T follicular helper cell (primary cell): ENCODE measurements around the gene DDIT4L.
"Not testable (repeated sequence)": the region's sequence is repeated elsewhere in the genome, so short reads cannot be mapped to it uniquely, and the experiment has no call there.

Experiments
- DNase-seq: peaks from one replicate; pipeline ENCODE4 v3.0.0-alpha.2; 2020; ENCODE audit warnings: low read depth

Gene DDIT4L

DNA sequence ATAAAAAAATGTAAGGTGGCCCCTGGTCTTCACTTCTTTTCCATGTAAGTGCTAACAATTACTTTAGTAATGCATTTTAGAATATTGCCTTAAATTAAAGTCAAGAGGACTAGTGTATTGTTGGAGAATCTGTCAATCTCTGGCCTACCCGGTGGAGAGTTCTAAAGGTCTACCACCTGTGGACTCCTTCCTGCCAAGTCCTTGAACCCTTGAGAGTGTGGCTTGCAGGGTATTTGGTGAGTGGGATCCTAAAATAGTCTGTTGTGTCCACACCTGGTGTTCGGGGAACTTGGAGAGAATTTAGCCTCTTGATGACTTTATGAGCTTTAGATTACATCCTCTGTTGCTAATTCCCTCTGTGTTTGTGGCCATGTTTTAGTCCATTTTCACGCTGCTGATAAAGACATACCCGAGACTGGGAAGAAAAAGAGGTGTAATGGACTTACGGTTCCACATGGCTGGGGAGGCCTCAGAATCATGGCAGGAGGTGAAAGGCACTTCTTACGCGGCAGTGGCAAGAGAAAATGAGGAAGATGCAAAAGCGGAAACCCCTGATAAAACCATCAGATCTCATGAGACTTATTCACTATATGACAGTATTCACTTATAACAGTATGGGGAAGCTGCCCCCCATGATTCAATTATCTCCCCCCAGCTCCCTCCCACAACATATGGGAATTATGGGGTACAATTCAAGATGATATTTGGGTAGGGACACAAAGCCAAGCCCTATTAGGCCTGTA lies 23.8 kb downstream of the DDIT4L start:
- no peak for DNase-seq

DNA sequence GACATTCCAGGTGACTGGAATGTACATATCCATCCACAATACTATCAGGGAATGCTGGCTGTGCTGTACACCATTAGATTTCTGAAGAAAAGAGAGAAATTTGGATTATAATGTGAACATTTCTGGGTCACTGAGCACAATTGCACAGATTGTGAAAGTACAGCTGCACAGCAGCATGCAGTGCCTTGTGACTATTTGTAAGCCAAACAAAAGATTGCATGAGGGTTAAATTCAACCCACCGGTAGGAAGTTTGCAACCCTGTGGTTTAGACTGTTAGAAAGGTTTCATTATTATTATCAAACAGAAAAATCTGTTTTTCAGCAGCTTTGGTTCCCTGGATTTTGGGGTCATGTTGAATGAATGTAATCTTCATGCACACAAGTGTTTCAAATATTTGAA lies 24.5 kb downstream of the DDIT4L start:
- DNase-seq: no peak

- no peak for DNase-seq
These were observed 25.2 kb downstream of the DDIT4L start for GRCh38 chr4:100164808-100165760.

DNA sequence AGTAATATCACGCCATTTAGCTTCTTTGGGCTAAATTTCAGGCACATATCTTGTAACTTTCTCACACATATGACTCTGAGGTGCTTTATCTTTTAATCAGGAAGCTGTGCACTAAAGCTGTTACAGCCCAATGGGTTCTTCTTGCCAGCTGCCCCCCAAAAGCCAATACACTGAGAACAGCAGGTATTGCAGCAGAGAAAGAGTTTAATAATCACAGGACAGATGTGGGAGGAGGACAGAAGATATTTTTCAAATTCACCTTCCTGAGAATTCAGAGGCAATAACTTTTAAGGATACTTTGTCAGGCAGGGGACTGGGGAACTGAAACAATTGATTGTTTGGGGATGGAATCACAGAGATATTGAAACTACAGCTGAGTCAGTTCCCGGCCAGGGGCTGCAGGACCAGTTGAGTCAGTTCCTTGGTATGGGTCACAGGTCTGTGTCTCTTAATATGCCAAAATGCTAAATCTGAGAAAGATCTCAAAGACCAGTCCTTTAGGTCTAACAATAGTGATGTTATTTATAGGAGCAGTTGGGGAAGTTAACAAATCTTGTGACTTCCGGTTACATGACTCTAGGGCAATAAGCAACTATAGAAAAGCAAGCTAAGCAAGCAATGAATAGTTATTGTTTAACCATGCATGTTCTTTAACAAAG lies 28.1 kb downstream of the DDIT4L start:
- DNase-seq: no peak

DNA sequence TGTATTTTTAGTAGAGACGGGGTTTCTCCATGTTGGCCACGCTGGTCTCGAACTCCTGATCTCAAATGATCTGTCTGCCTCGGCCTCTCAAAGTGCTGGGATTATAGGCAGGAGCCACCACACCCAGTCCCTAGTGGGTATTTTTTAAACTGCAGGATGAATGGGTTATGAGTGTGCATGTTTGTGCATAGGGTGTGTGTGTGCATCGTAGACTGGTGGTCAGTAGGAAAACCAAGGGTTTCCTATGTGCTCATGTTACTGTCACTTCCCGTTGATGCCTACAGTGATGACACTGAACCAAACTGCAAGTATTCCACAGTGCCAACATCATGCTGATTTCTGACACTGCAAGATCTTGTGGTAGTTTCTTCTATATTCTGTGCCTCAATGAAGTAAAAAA lies 41.1 kb downstream of the DDIT4L start:
- DNase-seq: no peak

DNA sequence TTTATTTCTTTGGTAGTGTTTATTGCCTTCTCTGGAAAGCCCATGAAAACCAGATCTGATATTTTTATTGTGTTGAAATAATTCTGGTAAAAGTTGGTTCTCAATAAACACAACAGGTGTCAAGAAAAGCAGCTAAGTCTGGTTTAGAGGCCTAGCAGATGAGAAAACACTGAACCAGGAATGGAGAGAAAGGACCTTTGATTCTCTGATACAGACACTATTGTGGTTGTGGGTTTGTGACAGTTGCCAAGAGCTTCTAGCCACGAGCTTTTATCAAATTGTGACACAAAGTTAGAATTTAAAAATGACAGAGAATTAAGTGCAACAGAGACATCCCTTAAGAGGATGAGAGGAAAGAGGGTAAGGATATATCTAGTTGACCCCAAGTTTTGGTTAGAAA lies 42.6 kb downstream of the DDIT4L start:
- no peak for DNase-seq

DNA sequence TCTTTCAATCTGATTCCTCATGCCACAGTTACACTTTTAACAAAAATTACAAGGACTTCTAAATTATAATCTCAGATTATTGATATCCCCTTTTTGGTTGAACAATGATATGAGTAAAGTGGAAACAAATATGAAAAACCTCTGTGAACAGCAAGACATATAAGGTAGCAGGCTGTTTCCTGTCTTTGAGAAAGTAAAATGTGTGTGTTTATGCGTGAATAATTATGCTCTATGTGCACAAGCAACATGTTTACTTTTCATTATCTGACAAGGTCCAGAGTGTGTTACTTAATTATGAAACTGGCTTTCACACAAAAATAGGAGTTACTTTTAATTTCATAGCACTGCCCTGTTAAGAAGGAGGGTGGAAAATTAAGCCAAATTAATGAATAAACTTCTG lies 43.1 kb downstream of the DDIT4L start:
- DNase-seq: no peak

DNA sequence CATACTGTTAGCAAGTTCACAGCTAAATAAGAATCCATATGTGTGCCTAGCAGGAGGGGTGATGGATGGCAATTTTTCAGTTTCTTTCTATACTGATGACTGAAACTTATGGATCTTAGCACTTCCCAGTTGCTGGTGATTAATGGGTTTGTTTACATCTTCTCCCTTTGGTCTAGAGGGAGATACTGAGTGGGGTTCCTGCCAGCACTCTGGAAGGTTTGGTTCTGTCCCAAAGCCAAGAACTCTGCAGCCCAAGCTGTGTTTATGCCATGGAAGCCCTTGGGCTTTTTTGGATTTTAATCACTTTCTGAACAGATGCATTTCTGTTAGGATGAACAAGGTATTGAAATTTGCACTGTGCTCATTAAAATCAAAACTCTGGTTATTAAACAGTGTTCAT lies 43.5 kb downstream of the DDIT4L start:
- DNase-seq: no peak

GRCh38 chr4:100137320-100137719 lies 52.9 kb downstream of the DDIT4L start:
- not testable (repeated sequence) for DNase-seq
